VCaP (cell line): Measurements from ENCODE around the gene RNU6-8.

Source experiments
- H3K27ac ChIP-seq: fragments of 450-650 bp; 2 replicates; pipeline ENCODE4 v1.5.1; 2017
- CTCF ChIP-seq: fragments of 450-650 bp; conservative IDR thresholded peaks from 2 replicates; pipeline ENCODE4 v1.5.1; 2017; ENCODE audit warnings: mild to moderate bottlenecking, moderate library complexity

RNU6-8 gene

GRCh38 chr14:32244404-32244803, 41.3 kb upstream of the RNU6-8 start:
- no peak overlapping the region for H3K27ac ChIP-seq
- peak; percentile 34; the same call in 1 of the 2 replicates for TF ChIP-seq CTCF

GRCh38 chr14:32233260-32233659, 30.2 kb upstream of the RNU6-8 start:
- no peak overlapping the region for H3K27ac ChIP-seq
- no peak for TF ChIP-seq CTCF

- no peak for TF ChIP-seq CTCF
- no peak overlapping the region for H3K27ac ChIP-seq
Measured at GRCh38 chr14:32232481-32232880, 29.4 kb upstream of the RNU6-8 start.

- no peak for TF ChIP-seq CTCF
- H3K27ac ChIP-seq, result no peak overlapping the region
Measured at GRCh38 chr14:32230695-32231280, 27.7 kb upstream of the RNU6-8 start.

GRCh38 chr14:32230181-32230580, 27.1 kb upstream of the RNU6-8 start:
- no peak overlapping the region for H3K27ac ChIP-seq

GRCh38 chr14:32226056-32226455, 23.0 kb upstream of the RNU6-8 start:
- no peak overlapping the region for H3K27ac ChIP-seq
- no peak for TF ChIP-seq CTCF

More at GRCh38 chr14:32230181-32230580, 27.1 kb upstream of the RNU6-8 start:
- no peak for TF ChIP-seq CTCF

- H3K27ac ChIP-seq, result no peak overlapping the region
- no peak for TF ChIP-seq CTCF
Measured at GRCh38 chr14:32225378-32225920, 22.4 kb upstream of the RNU6-8 start.
